HG02981 (cell line): Measurements from ENCODE around the gene CD6.

Source experiments
- ATAC-seq: cut with Tn5 transposase; IDR thresholded peaks from one replicate; pipeline ENCODE4 v1.9.1; 2021; ENCODE audit warnings: mild to moderate bottlenecking, moderate library complexity; ENCODE audit not compliant: unreplicated experiment

Gene CD6

GRCh38 chr11:61024938-61025820 is 53.7 kb downstream of the CD6 start:
- no peak for ATAC-seq

- no peak for ATAC-seq
These were observed 54.3 kb downstream of the CD6 start for GRCh38 chr11:61025821-61026120.

DNA sequence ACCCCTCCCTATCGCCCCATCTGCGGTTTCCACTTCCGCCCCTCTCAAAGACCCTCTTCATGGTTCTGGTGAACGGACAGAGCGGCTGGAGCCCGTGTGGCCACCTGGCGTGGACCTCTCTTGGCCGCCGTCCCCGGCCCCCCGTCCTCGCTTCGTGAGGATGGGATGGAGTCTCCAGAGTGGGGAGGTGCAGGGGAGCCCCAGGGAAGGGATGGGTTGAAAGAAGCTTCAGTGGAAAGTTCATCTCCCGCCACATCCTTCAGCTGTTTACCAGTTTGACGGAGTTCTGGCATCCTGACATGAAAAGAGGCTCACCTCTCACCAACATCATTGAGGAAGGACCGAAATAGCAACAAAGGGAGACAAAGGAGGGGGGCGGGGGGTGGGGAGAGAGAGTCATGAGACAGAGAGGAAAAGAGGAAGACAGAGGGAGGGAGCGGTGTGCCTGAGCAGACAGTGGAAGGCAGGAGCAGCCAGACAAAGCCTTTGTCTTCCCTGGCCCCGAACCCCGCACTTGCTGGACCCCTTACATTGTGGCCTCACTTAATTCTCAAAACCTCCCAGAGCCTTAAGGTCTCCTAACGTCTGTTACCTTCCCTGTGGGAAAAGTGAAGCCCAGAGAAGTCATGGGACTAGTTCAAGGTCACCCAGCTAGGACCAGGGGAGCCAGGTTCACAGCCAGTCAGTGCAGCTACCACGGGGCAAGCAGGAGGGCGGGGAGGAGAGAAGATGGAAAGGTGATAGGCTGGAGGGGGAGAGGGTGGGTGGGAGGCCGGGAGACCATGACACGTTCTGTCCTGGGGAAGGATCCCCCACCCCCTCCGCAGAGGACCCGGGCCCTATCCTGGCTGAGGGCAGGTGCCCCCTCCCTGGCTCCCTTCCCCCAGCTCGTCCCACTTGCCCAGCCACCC is 54.9 kb downstream of the CD6 start:
- ATAC-seq: no peak

DNA sequence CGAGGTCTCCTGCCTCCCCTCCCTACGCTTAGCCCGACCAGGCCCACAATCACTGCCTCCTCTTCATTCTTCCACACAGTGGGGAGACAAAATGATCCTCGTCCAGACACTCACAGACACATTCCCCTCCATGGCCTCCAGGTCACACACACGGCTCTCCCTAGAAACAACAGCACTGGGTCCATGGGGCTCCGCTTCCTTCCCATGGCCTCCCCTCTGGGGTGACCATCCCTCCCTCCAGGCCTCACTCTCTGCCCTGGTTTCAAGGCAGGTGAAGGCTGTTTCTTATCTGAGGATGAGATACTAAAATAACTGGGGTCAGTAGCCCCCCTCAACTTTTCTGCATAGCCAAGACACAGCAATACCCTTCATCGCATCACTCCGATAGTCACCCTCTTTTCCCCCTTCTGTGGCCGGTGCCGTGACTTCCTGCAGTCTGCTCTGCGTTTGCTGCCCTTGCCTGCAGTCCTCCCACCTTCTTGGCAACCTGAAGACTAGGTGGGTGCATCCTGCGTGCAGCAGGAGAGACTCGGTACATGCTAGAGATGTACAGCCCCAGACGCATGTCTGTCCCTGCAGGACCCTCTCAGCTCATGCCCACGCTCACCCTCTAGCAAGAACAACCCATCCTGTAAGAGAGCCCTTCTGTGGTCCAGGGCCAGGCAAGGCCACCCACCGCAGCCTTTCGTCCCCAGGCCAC is 55.8 kb downstream of the CD6 start:
- no peak for ATAC-seq

GRCh38 chr11:61028135-61028729 is 56.8 kb downstream of the CD6 start:
- peak; percentile 69 for ATAC-seq

DNA sequence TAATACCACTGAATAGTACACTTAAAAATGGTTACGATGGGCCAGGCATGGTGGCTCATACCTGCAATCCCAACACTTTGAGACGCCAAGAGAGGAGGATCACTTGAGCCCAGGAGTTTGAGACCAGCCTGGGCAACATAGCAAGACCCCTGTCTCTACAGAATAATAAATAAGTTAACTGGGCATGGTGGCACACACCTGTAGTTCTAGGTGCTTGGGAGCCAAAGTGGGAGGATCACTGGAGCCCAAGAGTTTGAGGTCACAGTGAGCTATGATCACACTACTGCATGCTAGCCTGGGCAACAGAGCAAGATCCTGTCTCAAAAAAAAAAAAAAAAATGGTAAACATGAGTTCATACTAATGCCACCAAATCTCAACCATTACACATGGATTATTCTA is 61.3 kb downstream of the CD6 start:
- ATAC-seq: no peak

- ATAC-seq: no peak
These were observed 61.9 kb downstream of the CD6 start for GRCh38 chr11:61033417-61033816.

DNA sequence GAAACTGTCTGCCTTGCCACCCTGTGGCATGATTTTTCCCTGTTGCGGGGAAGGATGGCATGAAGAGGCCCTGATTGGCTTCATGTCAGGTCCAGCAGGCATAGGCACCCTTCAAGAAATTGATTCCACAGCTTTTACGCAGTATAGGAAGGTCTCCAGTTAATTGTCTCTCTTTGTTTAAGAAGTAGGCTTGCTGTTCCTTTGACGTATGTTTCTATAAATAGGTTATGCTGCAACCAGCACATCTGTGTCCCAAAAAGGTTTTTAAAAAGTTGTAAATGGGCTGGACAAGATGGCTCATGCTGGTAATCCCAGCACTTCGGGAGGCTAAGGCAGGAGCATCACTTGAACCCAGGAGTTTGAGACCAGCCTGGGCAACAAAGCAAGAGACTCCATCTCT is 62.6 kb downstream of the CD6 start:
- ATAC-seq: no peak

GRCh38 chr11:61034704-61035525 is 63.4 kb downstream of the CD6 start:
- no peak for ATAC-seq

DNA sequence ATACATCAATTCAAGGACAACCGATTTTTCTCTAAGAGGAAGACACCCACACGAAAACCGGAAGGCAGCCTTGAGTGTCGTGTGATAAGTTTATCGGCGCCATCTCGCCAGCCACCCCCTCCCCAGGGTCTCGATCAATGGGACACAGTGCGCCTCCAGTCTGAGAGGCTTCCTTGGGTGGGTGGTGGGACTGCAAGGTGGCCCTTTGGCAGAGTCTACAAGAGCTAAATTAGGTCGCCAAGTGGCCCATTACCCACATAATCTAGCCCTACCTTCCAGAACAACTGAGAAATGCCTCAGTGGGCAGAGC is 64.0 kb downstream of the CD6 start:
- ATAC-seq: no peak

GRCh38 chr11:61037441-61038093 is 66.1 kb downstream of the CD6 start:
- no peak for ATAC-seq

DNA sequence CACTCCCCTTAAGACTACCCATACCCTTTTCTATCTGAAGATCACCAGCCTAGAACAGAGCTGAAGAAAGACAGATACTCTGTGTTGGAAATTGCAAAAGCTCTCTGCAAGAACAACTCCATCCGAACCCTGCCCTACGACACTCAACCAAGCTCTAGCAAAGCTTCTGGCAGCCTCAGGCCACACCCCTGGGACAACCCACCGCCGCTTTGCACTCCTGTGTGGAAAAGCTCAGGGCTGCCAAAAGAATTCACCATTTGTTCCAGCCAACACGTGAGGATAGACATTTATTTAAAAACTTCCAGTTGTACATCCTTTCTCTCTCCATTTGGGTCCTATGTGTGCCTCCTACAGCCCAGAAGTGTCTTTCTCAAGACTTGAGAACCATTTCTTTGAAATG is 68.4 kb downstream of the CD6 start:
- ATAC-seq: no peak

GRCh38 chr11:61041755-61042518 is 70.5 kb downstream of the CD6 start:
- peak; percentile 85 for ATAC-seq

DNA sequence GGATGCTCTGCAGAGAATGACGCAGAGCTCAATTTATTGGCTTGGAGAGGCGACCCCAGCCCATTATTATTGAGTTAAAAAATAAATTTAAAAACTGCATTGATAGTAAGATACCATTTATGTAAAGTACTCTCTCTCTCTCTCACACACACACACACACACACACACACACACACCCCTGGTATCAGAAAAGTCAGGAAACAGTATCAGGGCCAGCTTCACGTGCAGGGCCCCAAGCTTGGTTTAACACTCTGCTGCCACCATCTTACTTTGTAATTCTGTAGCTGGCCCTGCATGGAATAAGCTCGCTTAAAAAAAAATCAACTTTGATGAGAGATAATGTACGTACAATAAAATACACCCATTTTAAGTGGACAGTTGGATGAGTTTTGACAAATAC is 71.1 kb downstream of the CD6 start:
- ATAC-seq: no peak

GRCh38 chr11:61042961-61043540 is 71.6 kb downstream of the CD6 start:
- ATAC-seq: no peak

DNA sequence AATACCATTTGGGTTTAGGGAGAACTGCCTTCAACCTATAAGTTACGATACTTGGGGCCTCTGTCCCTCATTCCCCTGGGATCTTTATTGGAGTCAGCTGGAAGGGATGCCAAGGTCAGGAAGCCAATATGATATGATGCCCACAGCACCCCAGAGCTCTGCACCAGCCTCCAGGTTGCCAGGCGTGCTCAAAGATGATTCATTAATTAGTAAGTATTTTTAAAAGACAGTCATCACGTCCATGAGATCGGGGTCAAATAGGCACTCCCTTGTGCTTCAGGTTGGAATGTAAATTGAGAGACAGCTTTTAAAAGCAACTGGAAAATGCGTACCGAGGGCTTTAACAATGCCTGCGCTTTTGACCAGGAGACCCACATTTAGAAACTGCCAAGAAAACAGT is 73.8 kb downstream of the CD6 start:
- ATAC-seq: no peak

- no peak for ATAC-seq
These were observed 75.4 kb downstream of the CD6 start for GRCh38 chr11:61046833-61047232.

DNA sequence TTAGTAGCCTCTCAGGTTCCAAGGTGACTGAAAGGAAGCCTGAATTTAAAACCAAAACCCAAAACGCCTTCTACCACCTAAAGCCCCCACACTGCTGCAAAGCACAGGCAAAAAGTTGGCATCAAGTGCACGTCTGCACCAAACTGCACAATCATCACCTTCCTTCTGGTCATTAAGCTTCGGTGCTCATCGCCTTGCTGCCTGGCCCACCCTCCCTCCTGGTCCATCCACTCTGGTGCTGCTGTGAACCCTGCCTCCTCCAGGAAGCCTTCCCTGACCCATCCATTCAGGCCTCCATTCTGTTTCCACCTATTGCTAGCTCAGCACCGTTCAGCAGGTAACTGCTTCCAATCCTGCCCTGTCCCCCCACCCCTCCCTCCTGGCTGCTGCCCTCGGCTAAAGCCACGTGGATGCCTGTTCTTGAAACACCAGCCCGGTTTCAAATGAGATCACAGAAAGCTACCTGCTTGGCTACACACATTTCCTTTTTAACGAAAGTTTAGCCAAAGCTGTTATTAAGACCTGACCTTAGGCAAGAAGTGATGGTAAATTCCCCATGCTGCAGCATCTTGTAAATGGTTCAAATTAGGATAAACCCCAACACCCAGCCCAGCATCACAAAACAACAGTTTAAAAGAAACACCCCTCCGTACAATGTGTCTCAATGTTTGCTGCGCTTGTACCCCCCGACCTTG is 77.0 kb downstream of the CD6 start:
- ATAC-seq: no peak
